Measurements from ENCODE around the gene CDK14.

The CDK14 gene

GRCh38 chr7:91242097-91242844, 646.1 kb downstream of the CDK14 start:
- no peak for DNase-seq

GRCh38 chr7:91243591-91244301, 647.6 kb downstream of the CDK14 start:
- DNase-seq = no peak

- DNase-seq = peak in 1 of 2 experiments; percentile 26
Observed at GRCh38 chr7:91247500-91247899, 651.4 kb downstream of the CDK14 start.

GRCh38 chr7:91248996-91249395, 652.9 kb downstream of the CDK14 start:
- DNase-seq = no peak

- peak in 1 of 2 experiments; percentile 43 for DNase-seq
Observed at GRCh38 chr7:91249506-91250233, 653.5 kb downstream of the CDK14 start.

- DNase-seq = no peak
Observed at GRCh38 chr7:91250706-91251105, 654.6 kb downstream of the CDK14 start.

- no peak for DNase-seq
Observed at GRCh38 chr7:91251877-91252276, 655.8 kb downstream of the CDK14 start.

Data from SW 1271 (cell line).